Measurements from ENCODE around the gene LTF.

The LTF gene

DNA sequence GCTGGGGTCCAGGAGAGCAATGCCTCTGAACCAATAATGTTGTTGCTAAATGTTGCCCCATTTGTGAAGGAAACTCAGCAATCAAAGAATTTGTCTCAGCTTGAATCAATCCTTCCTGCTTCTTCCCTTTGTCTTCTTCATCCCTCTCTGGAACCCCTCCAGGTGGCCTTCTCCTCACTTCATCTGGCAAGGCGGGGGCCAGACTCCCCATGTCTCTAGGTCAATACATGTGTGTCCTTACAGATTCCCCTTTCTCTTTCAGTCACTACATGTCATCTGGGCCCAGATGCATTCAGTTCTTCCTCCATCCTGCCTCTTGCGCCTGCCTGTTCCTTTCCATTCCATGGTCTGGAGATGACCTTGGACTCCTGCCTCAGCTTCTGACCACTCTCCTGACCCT, 8.0 kb upstream of the LTF start:
- TF ChIP-seq SPI1 (IDR thresholded peaks at IDR 0.05; ENCODE audit: borderline replicate concordance, low read depth) (no peak), REST (IDR thresholded peaks at IDR 0.05; ENCODE audit: insufficient replicate concordance, low read depth) (no peak), GABPA (IDR thresholded peaks at IDR 0.05; ENCODE audit: low read depth) (no peak), POLR2AphosphoS5 (IDR thresholded peaks at IDR 0.05; ENCODE audit: low read depth) (no peak)
- TF ChIP-seq, protein P1, sequence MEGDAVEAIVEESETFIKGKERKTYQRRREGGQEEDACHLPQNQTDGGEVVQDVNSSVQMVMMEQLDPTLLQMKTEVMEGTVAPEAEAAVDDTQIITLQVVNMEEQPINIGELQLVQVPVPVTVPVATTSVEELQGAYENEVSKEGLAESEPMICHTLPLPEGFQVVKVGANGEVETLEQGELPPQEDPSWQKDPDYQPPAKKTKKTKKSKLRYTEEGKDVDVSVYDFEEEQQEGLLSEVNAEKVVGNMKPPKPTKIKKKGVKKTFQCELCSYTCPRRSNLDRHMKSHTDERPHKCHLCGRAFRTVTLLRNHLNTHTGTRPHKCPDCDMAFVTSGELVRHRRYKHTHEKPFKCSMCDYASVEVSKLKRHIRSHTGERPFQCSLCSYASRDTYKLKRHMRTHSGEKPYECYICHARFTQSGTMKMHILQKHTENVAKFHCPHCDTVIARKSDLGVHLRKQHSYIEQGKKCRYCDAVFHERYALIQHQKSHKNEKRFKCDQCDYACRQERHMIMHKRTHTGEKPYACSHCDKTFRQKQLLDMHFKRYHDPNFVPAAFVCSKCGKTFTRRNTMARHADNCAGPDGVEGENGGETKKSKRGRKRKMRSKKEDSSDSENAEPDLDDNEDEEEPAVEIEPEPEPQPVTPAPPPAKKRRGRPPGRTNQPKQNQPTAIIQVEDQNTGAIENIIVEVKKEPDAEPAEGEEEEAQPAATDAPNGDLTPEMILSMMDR (IDR thresholded peaks at IDR 0.05; ENCODE audit: insufficient read depth, low read length), result no peak
- no peak overlapping the region for H3K4me3 ChIP-seq (replicated peaks; ENCODE audit: insufficient read depth, low read length)
- no peak for DNase-seq (ENCODE audit: low read depth in 1 of 2, low spot score in 1 of 2)
- H3K27me3 ChIP-seq (ENCODE audit: insufficient read depth, poor library complexity, severe bottlenecking), result no peaks in the 10 kb centered on the region
- no peak overlapping the region for H3K27ac ChIP-seq (replicated peaks)

- H3K4me3 ChIP-seq (replicated peaks; ENCODE audit: insufficient read depth, low read length), result no peak overlapping the region
- no peak for DNase-seq (ENCODE audit: low read depth in 1 of 2, low spot score in 1 of 2)
- no peak for TF ChIP-seq GABPA (IDR thresholded peaks at IDR 0.05; ENCODE audit: low read depth)
- no peak for TF ChIP-seq SPI1 (IDR thresholded peaks at IDR 0.05; ENCODE audit: borderline replicate concordance, low read depth)
- TF ChIP-seq, protein P1 (IDR thresholded peaks at IDR 0.05; ENCODE audit: insufficient read depth, low read length), result no peak
- TF ChIP-seq POLR2AphosphoS5 (IDR thresholded peaks at IDR 0.05; ENCODE audit: low read depth), result no peak
- TF ChIP-seq REST (IDR thresholded peaks at IDR 0.05; ENCODE audit: insufficient replicate concordance, low read depth), result no peak
- H3K27ac ChIP-seq (replicated peaks), result no peak overlapping the region
- H3K27me3 ChIP-seq (ENCODE audit: insufficient read depth, poor library complexity, severe bottlenecking), result no peaks in the 10 kb centered on the region
Measured at GRCh38 chr3:46471371-46471914, 6.7 kb upstream of the LTF start.

GRCh38 chr3:46470831-46471230, 6.1 kb upstream of the LTF start:
- Histone ChIP-seq H3K27ac (replicated peaks) (no peak overlapping the region), H3K4me3 (replicated peaks; ENCODE audit: insufficient read depth, low read length) (no peak overlapping the region), H3K27me3 (ENCODE audit: insufficient read depth, poor library complexity, severe bottlenecking) (no peaks in the 10 kb centered on the region)
- TF ChIP-seq REST (IDR thresholded peaks at IDR 0.05; ENCODE audit: insufficient replicate concordance, low read depth) (no peak), SPI1 (IDR thresholded peaks at IDR 0.05; ENCODE audit: borderline replicate concordance, low read depth) (no peak), POLR2AphosphoS5 (IDR thresholded peaks at IDR 0.05; ENCODE audit: low read depth) (no peak), GABPA (IDR thresholded peaks at IDR 0.05; ENCODE audit: low read depth) (no peak)
- TF ChIP-seq, protein P1 (IDR thresholded peaks at IDR 0.05; ENCODE audit: insufficient read depth, low read length), result no peak
- no peak for DNase-seq (ENCODE audit: low read depth in 1 of 2, low spot score in 1 of 2)

All from HL-60 (cell line).